GM11168 (cell line): Measurements from ENCODE around the gene SPRR1B.
"Not testable (repeated sequence)": the region's sequence is repeated elsewhere in the genome, so short reads cannot be mapped to it uniquely, and the experiment has no call there.

Experiments
- in situ Hi-C: fragments of 300-500 bp; cut with MboI; formaldehyde crosslinking; loops from one replicate; pipeline ENCODE4 v1.12.0; 2022; ENCODE audit warnings: low sequenced_read_pairs; ENCODE audit not compliant: unreplicated experiment

The SPRR1B gene

DNA sequence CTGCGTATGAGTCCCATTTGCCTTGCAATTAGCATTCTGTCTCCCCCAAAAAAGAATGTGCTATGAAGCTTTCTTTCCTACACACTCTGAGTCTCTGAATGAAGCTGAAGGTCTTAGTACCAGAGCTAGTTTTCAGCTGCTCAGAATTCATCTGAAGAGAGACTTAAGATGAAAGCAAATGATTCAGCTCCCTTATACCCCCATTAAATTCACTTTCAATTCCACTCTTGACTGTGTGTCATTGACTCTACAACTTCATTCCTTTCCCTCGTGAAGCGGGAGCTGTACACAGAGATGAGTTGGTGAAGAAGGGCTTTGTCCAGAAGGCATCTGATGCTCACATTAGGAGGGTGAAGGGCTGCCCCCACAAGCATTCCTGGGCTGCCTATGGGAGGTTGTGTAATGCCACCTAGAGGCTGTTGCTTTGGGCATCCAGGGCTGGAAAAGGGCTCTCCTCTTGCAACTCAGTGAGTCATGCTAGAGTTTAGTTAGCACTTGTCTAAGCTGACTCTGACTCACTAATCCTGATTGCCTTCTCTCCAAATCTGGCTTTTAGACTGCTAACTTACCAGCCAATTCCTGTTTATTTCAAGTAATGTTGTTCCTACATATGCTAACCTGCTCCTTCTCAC lies 1.8 kb downstream of the SPRR1B start:
- in situ Hi-C loops: no loop called here

DNA sequence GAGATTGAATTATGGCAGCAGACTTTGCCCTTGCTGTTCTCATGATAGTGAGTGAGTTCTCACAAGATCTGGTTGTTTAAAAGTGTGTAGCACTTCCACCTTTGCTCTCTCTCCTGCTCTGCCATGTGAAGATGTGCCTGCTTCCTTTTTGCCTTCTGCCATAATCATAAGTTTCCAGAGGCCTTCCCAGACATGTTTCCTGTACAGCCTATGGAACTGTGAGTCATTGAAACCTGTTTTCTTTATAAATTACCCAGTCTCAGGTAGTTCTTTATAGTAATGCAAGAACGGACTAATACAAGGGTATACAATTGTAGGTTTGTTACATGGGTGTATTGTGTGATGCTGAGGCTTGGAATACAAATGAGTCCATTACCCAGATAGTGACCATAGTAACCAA lies 4.2 kb downstream of the SPRR1B start:
- in situ Hi-C loops: no loop called here

- in situ Hi-C loops: no loop called here
Measured at GRCh38 chr1:153040950-153041631, 10.1 kb downstream of the SPRR1B start, which contains the start of gene SPRR2D. Gene SPRR2D, minus strand, starts transcription at chr1:153041120. Its CDS starts 774 bp downstream, at chr1:153040346.

DNA sequence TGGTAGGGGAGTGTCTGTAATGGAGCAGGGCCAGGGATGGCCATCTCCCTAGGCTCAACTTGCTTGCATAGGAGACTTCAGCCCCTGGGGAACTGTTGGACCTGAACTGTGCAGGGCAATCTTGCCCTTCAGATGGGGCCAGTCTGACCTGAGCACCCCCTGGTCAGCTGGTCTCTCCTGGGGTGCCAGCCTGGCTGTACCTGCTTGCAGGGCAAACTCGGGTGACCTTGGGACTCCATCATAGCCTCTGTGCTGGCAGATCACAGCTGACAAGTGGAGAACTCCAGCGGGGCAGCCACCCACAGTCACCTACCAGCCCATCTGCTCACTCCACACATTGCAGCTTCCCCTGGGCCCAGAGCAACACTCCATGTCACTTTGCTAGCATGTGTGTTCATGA lies 18.2 kb downstream of the SPRR1B start:
- in situ Hi-C loops: no loop called here

GRCh38 chr1:153056111-153056510 lies 25.1 kb downstream of the SPRR1B start:
- in situ Hi-C loops: not testable (repeated sequence)

DNA sequence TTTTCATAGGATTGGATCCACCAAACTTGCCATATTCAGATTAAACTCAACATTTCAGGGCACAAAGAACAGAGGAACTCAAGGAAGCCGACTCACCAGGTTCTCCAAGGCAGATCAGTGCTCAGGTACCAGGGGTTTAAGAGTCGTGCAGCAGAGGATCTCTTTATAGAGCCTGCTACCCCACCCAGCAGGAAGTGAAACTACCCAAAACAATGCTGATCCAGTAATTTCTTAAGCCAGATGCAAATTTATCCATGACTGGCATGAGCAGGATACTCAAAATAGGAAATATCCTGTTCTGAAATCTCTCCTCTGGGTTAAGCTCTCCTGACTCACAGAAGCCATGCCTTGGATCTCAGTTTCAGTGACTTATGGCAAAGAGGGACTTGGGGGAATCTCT lies 26.4 kb downstream of the SPRR1B start, which contains the start of gene SPRR2A:
Gene SPRR2A (minus strand): TSS at position 138 of the 400 bp plus-strand sequence. CDS start 777 bp downstream, outside the sequence.
- in situ Hi-C loops: no loop called here

GRCh38 chr1:153058154-153058553 lies 27.2 kb downstream of the SPRR1B start:
- in situ Hi-C loops: no loop called here

- in situ Hi-C loops: no loop called here
Measured at GRCh38 chr1:153058826-153059784, 28.1 kb downstream of the SPRR1B start.

DNA sequence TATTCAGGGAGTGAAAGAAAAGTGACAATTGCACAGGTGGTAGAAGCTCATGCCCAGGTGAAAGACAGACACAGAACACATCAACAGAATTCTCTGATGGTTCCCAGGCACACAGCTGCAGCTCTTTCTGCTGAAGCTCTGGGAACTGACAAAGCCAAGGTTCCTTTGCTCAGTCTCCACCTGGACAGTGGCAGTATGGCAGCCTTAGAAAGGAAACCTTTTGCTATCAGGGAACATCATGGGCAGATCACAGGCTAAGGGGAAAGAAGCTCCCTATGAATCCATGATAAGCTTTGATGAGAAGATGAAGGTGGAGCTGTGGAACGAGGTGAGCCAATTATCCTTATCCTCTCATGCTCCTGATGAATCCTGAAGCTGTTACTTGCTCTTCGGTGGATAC lies 39.2 kb downstream of the SPRR1B start:
- in situ Hi-C loops: no loop called here

- in situ Hi-C loops: no loop called here
Measured at GRCh38 chr1:153071511-153071910, 40.5 kb downstream of the SPRR1B start, which contains the start of gene SPRR2B. Gene SPRR2B, minus strand, starts transcription at chr1:153071611. Its CDS starts 772 bp downstream, at chr1:153070839.

DNA sequence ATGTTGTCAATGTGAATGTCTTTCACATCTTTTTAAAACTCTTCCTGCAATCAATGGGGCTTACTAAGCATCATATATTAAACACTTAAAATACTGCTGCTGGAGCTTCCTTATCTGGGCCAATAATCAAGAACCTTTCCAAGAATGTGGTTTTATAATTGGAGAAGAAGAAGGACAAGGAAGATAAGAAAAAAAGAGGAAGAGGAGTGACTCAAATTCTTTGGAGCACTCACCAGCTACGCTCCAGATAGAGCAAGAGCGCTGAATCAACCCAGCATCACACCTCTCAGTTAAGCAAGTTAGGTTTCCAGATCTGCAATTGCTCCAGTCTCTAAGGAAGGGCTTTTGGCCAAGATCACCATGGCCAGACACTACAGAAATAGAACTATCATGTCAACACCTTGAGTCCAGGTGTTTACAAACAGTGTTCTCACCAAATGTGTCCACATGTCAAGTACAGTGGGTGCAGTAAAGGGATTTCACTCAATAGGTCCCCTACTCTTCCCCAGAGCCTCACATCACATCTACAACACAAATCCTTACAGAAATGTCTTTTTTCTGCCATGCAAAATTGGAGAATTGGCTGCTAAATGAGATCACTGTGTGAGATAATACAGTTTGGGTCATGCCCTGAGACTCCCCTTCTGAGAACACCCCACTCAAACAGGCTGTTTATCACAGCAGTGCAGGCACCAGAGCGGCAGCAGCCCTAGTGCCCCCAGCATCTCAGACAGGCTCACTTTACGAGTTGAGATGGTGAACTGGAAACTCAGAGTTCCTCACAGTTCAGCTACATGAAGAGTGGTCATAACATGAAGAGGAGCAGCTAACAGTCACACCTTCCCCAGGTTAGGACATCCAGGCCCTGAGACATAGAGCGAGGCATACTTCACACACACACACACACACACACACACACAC lies 42.1 kb downstream of the SPRR1B start:
- in situ Hi-C loops: no loop called here

DNA sequence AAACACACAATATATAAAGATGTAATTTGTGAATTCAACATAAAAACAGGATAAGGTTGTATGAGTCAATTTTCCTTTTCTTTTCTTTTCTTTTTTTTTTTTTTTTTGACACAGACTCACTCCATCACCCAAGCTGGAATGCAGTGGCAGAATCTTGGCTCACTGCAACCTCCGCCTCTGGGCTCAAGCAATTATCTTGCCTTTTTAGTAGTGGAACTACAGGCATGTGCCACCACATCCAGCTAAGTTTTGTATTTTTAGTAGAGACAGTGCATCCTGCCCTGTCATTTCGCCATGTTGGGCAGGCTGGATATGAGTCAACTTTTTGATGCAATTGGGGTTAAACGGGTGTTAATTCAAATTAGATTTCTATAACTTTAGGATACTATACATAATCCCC lies 50.7 kb downstream of the SPRR1B start:
- in situ Hi-C loops: no loop called here
